K562 treated with DMSO at 1 percent for 24 hours (cell line): ENCODE measurements around the gene TAOK1. TPM values are rescaled to one million over a fixed set of nuclear protein-coding genes. Genes with fewer than 3 reads are reported as not detected.

Source experiments
- total RNA-seq: library from RNA; unstranded; fragments of 300-600 nt; gene quantifications from 2 replicates; pipeline ENCODE4 v1.2.3, GENCODE V29; 2022; ENCODE audit warnings: low read depth; ENCODE audit not compliant: insufficient read depth

The TAOK1 gene
- 7.2 and 9.7 TPM in 2 replicates for total RNA-seq

DNA sequence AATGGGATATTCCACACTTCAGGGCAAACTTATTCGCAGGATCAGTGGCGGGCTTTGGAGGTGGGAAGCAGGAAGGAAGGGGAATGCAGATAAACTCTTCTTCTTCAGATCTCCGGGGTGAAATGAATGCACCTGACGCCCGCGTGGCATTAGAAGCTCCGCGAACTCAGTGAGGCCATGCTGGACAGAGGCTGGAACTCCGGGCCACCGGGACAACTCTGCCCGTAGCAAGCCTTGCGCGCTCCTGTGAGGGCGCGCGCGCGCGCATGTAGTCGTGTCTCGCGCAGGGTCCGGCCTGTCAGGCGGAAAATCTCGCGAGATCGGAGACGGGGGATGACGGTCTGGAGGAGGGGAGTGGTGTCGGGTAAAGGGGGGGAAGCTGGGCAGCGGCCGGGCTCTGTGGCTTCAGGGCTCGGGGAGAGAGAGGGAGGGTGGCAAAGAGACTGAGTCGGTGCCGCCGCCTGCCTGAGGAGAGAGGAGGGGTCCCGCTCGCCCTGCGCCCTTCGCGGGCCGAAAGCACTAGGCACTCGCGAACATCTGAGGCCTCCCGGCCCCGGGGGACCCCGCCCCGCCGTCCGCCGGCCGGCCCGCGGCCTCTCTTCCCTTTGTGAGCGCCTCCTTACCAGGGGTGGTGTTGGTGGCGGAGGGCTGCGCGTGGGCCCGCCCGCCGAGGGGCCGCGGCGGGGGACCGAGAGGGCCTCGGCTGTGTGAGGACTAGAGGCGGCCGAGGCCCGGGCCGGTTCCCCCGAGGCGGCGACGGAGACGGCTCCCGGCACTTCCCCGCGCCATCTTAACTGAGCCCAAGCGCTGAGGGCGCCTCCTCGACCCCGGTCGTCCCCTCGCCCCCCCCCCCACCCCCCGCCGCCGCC, at the start of gene TAOK1:
TSS of gene TAOK1 (plus strand) at position 382 of the 869 bp plus-strand sequence. CDS start 61,186 bp downstream, outside the sequence.

DNA sequence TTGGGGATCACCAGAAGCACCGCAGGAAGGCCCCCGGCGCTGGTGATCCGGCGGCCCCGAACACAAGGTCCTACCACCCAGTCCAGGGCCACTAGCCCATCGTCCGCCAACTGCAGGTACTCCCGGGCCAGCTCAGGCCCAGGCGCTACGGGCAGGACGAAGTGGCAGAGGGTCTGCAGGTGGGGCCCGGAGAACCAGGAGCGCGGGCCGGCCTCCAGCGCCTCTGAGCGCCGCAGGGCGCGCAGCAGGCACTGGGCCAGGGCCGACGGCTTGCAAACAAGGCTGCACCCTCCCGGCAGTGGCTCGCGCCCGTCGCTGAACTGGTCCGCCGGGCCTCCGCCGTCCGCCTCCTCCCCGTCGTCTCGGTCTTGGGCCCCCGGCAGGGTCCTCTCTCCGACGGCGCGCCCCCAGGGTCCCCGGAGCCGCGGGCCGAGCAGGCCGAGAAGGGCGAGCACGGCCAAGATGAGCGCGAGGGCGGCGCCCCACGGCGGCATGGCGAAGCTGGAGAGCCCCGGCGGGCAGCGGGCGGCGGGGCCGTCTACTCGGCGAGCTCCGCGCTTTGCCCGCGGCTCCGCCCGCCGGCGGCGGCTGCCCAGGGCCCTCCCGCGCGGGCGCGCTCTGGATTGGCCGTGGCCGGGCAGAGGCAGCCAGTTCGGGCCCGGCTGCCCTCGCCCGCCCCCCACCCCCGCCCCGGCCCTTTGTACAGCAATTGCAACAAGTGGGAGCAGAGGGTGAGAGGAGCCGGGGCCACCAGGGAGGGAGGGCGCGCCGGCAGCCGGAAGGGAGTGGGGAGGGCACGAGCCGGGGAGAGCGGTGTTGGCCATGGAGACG, 176.5 kb downstream of the TAOK1 start, which contains the start of gene ABHD15:
TSS of gene ABHD15 (minus strand) at position 565 of the 831 bp plus-strand sequence. CDS start at position 494, 71 bp downstream.

DNA sequence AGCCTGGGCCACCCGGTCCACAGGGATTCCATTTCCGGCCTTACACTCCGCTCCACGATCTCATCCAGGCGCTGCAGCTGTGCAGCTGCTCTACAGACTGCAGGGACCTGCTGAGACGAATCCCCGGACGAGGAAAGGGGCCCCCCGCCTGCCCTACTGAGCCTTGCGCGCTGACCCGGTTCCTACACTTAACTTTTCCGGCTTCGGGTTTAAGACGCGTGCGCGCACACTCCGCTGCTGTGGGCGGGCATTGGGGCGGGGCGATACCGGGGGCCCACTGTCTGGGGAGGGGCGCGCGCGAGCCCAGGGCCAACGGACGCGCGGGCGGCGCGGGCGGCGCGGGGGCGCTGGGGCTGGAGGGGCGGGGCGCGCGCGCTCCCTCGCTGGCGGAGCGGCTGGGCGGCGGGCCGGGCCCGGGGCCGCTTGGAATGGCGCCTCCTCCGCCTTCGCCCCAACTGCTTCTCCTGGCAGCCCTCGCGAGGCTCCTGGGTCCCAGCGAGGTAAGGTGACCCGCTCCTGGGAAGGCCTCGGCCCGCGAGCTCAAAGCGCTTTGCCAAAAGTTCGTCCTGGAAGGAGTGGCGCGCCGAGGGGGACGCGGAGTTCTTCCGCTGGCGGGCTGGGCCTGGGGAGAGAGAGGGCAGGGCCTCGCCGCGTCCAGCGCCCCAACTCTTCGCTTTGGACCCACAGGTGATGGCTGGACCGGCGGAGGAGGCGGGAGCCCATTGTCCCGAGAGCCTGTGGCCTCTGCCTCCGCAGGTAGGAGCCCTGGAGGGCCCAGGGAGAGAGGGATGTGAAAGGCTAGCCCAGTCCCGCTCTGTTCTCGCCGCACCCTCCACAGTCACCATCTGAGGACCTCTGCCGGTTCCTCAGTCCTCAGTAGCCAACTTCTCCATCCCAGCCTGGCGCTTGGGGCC, 178.4 kb downstream of the TAOK1 start, which contains the start of gene TP53I13:
TSS of gene TP53I13 (plus strand) at position 371 of the 914 bp plus-strand sequence. CDS start at position 429, 58 bp downstream.

DNA sequence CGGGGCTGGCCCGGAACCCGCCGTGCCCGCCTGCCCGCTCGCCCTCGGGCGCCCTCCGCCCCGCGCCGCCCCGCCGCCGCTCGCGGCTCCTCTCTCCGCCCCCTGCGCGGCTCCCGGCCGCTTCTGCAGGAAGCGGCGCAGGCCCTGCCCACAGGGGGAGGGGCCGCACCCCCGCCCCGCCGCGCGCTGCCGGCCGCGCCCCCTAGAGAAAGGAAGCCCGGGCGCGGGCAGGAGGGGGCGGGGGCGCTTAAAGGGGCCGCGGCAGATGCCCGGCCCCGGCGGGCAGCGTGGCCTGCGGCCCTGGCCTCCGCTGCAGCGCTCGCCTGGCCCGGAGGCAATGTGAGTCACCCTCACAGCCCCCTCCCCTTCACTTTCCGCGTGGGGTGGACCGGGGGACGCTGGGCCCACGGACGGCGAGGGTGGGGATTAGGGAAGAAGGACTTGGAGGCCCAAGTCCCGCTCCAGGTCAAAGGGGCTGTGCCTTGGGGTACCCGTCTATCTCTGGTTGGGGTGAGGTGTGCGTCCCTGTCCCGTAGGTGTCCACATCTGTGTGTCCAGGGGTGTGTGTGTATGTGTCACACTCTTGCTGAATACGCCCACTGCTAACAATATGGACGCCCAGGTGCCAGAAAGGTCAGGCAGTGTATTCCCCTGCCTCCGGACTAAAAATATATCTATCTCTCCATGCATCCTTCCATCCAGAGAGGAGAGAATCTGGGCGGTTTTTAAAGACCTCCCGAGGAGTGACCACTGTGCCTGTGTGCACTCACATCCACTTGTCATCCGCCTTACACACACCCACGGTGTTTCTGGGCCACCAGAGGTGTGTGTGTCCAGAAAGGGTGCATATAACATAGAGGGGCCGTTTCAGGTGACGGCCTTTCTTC, 199.6 kb downstream of the TAOK1 start, which contains the start of gene GIT1:
TSS of gene GIT1 (minus strand) at position 125 of the 887 bp plus-strand sequence. CDS start 270 bp downstream, outside the sequence.

DNA sequence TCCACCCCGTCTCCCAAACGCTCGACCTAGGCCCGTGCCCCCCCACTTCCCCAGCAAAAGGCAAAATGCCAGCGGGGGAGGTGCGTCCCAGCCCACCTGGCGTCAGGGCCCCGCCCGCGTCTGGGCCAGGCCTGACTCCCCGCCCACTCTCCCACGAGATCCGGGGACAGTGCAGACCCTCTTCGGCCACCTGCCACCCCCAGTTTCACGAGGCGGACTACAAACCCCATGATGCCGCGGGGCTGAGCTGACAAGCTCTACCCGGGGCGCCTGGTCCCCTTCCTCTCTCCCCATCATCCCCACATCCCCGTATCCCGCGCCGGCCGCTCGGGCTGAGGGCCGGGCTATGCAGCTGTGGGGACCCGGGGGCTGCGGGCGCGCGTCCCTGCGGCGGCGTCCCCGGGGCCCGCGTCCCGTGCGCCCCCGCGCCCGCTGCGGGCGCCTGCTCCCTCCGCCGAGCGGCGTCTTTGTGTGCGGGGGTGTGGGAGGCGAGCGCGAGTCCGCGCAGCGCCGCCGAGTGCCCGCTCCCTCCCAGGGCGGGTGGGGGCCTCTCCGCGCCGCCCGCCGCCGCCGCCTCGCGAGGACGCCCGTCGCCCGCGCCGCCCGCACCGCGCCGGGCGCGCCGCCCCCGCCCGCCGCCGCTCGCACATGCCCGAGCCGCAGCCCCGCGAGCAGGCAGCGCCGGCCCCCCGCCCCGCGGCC, 202.8 kb downstream of the TAOK1 start, which contains the start of gene ANKRD13B:
TSS of gene ANKRD13B (plus strand) at position 283 of the 702 bp plus-strand sequence. CDS start 490 bp downstream, outside the sequence.

Other genes with a start within 250 kb of the TAOK1 start
- gene MYO18A, start 210.0 kb upstream of the TAOK1 start, total RNA-seq: 44.5 and 45.6 TPM in 2 replicates
- gene CRYBA1, start 143.5 kb upstream of the TAOK1 start, total RNA-seq: not detected in 2 replicates
- 13.1 and 14.4 TPM in 2 replicates for gene NUFIP2, start 96.2 kb upstream of the TAOK1 start, total RNA-seq
- gene ABHD15, start 176.7 kb downstream of the TAOK1 start, total RNA-seq: 16.7 and 19.0 TPM in 2 replicates
- 89.5 and 98.9 TPM in 2 replicates for gene TP53I13, start 178.3 kb downstream of the TAOK1 start, total RNA-seq
- gene GIT1, start 199.3 kb downstream of the TAOK1 start, total RNA-seq: 56.5 and 57.6 TPM in 2 replicates
- gene ANKRD13B, start 202.8 kb downstream of the TAOK1 start, total RNA-seq: 6.9 and 12.3 TPM in 2 replicates
- gene CORO6, start 232.5 kb downstream of the TAOK1 start, total RNA-seq: 5.6 and 7.9 TPM in 2 replicates